ENCODE measurements around the gene S100A8. TPM values are rescaled to one million over a fixed set of nuclear protein-coding genes. Genes with fewer than 3 reads are reported as not detected.
"Not testable (repeated sequence)": the region's sequence is repeated elsewhere in the genome, so short reads cannot be mapped to it uniquely, and the experiment has no call there.

S100A8 gene
- total RNA-seq, 1 donor from 2014 or later, result not detected

DNA sequence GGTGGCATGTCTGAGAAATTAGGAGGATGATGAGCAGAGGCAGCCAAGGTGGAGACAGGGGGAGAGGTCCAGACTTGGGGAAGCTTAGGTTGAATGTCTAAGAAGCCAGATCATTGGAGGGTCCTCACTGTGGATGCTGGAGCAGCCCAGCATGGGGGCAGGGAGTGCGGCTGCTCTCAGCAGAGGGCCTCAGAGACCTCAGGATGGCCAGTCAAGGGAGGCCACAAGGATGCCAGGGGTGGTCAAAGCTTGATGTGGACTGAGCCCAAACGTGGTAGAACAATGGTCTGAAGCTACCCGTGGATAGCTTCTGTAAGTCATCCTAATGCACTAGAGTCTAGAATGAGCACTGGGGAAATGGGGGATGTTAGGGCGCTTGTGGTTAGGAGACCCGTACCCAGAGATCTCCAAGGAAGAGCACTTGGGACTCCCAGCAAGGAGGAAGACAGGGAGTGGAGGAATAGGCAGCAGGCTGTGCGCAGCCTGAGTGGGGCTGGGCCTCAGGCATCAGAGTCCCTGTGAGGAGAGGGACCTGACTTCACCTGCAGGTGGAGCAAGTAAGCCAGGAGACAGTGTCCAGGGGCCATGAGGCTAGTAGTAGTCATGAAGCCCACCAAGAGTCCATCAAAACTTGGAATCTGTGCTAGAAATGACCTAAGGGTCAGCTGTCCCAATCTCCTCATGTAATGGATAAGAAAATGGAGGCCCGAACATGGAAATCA, 37.5 kb downstream of the S100A8 start:
- DNase-seq (ENCODE audit: low read depth), result no peak
- H3K4me3 ChIP-seq (ENCODE audit: low read depth, low read length), result no peak overlapping the region
- TF ChIP-seq, protein P1, sequence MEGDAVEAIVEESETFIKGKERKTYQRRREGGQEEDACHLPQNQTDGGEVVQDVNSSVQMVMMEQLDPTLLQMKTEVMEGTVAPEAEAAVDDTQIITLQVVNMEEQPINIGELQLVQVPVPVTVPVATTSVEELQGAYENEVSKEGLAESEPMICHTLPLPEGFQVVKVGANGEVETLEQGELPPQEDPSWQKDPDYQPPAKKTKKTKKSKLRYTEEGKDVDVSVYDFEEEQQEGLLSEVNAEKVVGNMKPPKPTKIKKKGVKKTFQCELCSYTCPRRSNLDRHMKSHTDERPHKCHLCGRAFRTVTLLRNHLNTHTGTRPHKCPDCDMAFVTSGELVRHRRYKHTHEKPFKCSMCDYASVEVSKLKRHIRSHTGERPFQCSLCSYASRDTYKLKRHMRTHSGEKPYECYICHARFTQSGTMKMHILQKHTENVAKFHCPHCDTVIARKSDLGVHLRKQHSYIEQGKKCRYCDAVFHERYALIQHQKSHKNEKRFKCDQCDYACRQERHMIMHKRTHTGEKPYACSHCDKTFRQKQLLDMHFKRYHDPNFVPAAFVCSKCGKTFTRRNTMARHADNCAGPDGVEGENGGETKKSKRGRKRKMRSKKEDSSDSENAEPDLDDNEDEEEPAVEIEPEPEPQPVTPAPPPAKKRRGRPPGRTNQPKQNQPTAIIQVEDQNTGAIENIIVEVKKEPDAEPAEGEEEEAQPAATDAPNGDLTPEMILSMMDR (conservative IDR thresholded peaks at IDR 0.05; ENCODE audit: low read depth, low read length), result peak; percentile 69

DNA sequence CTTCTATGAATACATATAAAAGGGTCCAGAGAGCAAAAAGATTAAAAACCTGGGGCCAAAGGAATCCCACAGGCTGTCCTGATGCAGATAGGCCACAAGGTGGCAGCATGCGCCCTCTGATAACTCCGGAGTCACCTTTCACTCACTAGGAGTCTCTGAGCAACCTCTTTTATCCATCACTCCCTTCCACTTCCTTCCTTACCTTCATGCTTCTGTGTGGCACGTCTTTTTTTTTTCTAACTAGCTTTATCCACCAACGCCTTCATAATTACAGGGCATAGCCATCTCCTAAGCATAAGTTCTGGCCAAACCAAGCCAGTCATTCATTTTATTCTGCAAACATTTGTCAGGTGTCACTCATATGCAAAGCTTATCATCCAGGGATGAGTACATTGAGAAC, 38.4 kb downstream of the S100A8 start:
- TF ChIP-seq, protein P1 (conservative IDR thresholded peaks at IDR 0.05; ENCODE audit: low read depth, low read length), result peak; percentile 94
- no peak overlapping the region for H3K4me3 ChIP-seq (ENCODE audit: low read depth, low read length)
- no peak for DNase-seq (ENCODE audit: low read depth)

DNA sequence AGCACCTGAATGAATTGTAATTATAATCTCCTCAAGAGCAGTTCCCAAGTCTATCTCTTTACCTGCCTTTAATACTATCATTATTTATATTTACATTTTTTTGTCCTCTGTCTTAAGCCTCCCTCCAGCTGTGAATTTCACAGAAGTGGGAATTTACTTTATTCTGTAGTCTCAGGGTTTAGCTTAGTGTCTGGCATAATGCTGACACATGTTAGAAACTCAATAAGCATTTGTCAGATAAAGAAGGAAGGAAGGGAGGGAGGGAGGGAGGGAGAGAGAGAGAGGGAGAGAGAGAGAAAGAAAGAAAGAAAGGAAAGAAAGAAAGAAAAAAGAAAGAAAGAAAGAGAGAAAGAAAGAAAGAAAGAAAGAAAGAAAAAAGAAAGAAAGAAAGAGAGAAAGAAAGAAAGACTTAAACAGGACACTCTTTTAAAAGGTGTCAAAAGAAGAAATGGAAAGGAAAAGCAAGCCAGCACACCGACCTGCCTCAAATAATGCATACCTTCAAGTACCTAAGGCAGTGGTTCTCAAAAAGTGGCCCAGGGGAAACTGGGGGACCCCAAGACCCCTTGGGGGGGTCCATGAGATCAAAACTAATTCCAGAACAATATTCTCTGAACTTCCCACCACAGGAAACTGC, 40.4 kb downstream of the S100A8 start:
- TF ChIP-seq, protein P1 (conservative IDR thresholded peaks at IDR 0.05; ENCODE audit: low read depth, low read length), result no peak
- no peak overlapping the region for H3K4me3 ChIP-seq (ENCODE audit: low read depth, low read length)
- DNase-seq (ENCODE audit: low read depth), result no peak

DNA sequence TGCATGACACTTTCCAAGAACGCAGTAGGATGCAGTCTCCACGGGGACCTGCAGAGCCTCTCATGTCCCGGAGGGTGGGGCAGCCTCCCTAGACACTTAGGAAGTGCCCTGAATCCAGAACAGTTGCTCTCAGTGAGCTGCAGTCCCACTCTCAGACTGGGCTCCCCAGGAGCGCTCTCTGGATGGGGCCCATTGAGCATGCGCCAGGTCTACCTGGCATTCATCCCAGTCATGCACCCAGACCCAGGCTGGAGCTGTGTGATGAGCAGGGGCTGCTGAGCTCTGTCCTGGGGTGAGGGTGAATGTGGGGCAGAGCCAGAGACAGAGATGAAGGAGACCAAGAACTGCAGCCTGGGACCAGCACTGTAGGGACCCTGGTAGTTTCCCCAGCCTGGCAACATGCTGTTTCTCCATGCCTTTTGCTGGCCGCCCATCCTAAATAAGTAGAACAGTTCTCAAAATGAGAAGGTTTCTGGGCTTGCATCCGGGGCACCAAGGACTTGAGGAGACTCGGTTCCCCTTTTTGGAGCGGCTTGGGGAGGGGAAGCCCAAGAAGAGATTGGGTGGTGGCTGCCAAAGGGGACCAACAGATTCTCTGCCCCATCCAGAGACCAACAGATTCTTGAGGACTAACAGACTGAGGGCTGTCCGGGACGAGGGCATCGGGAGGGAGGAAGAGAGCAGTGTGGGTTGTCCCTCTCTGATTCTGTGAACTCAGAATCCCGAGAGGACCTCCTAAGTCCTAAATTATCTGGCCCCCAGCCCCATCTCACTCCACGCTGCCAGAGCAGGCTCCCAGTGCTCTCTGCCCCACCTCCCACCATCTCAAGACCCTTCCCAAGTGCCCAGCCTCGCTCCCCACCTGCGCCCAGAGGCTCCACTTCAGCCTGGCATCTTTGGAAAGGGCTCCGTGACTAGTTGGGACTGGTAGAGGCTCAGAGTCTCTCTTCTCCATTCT, 41.2 kb downstream of the S100A8 start:
- no peak for DNase-seq (ENCODE audit: low read depth)
- no peak overlapping the region for H3K4me3 ChIP-seq (ENCODE audit: low read depth, low read length)
- TF ChIP-seq, protein P1 (conservative IDR thresholded peaks at IDR 0.05; ENCODE audit: low read depth, low read length), result no peak

DNA sequence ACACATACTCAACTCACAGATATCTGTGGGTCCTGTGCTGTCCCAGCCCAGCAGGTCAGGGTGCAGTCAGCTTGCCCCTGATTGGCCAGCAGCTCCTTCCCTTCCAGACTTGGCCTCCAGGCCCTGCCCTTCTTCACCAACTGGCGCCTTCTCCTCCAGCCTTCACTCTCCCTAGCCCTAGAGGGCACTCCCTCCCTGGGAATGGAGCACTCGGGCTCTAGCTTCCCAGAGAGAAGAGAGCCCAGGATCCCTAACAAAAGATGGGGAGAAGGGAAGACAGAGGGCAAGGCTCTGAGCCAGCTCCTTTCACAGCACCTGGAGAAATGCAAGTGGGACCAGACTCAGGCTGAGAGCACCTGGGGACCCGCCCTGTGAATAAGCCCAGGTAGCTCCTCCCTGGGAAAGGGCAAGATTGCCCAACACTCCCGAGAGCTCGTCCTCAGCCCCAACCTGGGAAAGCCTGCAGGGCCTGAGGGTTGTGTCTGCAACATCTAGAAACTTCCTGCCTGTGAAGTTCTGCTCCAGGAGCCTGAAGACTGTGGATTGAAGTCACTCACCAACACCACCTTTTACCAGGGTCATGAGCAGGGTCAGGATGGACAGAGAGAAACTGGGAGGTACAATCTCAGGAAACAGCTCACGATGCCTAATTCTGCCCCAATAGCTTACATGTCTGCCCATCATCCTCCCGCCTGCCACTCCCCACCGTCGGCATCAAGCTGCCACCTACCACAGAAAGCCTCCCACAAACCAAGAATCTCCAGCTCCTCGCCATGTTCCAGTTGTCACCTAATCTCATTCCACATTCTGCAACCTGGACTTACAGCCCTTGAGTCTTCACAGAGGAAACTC, 42.1 kb downstream of the S100A8 start, which contains the start of gene PGLYRP4:
Gene PGLYRP4, minus strand, starts transcription at position 331 of the 852 bp plus-strand sequence. CDS start 909 bp downstream, outside the sequence.
- no peak for DNase-seq (ENCODE audit: low read depth)
- H3K4me3 ChIP-seq (ENCODE audit: low read depth, low read length), result no peak within 1 kb of the TSS
- TF ChIP-seq, protein P1 (conservative IDR thresholded peaks at IDR 0.05; ENCODE audit: low read depth, low read length), result no peak

DNA sequence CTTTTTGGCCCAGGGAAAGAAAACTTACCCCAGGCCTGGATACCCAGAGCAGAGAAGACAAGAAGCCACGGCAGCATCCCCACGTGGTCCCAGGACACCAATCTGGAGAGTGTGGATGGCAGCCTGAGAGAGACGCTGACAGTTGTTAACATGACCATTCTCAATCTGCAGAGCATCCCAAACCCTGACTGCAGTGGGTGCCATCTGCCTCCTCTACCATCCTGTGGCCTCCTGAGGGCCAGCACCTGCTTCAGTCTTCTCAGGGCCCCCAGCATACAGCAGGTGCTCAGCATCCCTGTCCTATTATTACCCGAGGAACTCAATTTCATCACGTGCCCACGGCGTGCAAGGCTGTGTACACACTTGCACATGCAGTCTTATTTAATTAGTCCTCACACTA, 43.0 kb downstream of the S100A8 start:
- TF ChIP-seq, protein P1 (conservative IDR thresholded peaks at IDR 0.05; ENCODE audit: low read depth, low read length), result no peak
- DNase-seq (ENCODE audit: low read depth), result no peak
- H3K4me3 ChIP-seq (ENCODE audit: low read depth, low read length), result no peak overlapping the region

DNA sequence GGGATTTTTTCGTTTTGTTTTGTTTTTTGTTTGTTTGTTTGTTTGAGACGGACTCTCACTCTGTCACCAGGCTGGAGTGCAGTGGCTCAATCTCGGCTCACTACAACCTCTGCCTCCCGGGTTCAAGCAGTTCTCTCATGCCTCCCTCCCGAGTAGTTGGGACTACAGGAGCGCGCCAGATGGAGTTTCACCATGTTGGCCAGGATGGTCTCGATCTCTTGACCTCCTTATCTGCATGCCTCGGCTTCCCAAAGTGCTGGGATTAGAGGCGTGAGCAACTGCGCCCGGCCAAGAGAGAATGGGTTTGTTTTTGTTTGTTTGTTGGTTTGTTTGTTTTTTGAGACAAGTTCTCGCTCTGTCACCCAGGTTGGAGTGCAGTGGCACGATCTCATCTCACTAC, 43.8 kb downstream of the S100A8 start:
- DNase-seq (ENCODE audit: low read depth); H3K4me3 ChIP-seq (ENCODE audit: low read depth, low read length): not testable (repeated sequence)
